Tibial artery (tissue), 4 donors: Measurements from ENCODE around the gene TUBB6.

Experiments used
- DNase-seq, 2 donors: peaks; one replicate each; pipeline ENCODE4 v3.0.0-alpha.2; 2019
- H3K27ac ChIP-seq, 2 donors: fragments of 200-600 bp; sonication (generic) in 1 of 2; 1 replicate in 1 of 2; 2 replicates in 1 of 2; pipeline ENCODE4 v1.5.1; 2018 to 2019; ENCODE audit warnings: mild to moderate bottlenecking in 1 of 2
- H3K27me3 ChIP-seq, 2 donors: fragments of 200-600 bp; sonication (generic) in 1 of 2; one replicate each; pipeline versions ENCODE4 v1.5.1 to v1.6.0; 2016 to 2019
- H3K36me3 ChIP-seq, 3 donors: fragments of 200-600 bp; sonication (generic) in 2 of 3; one replicate each; pipeline ENCODE4 v1.5.1; 2016 to 2019; ENCODE audit warnings: mild to moderate bottlenecking in 2 of 3
- H3K4me1 ChIP-seq, 4 donors: fragments of 200-600 bp; sonication (generic) in 2 of 4; 1 replicate in 3 of 4; 2 replicates in 1 of 4; pipeline ENCODE4 v1.5.1; 2016 to 2019
- H3K4me3 ChIP-seq, 2 donors: fragments of 200-600 bp; sonication (generic) in 1 of 2; 1 replicate in 1 of 2; 2 replicates in 1 of 2; pipeline ENCODE4 v1.5.1; 2018 to 2019; ENCODE audit warnings: mild to moderate bottlenecking in 2 of 2
- H3K9me3 ChIP-seq, 3 donors: fragments of 200-600 bp; sonication (generic) in 1 of 3; one replicate each; pipeline ENCODE4 v1.5.1; 2016 to 2019
- CTCF ChIP-seq, 2 experiments: fragments of 200-600 bp in 1 of 2; fragments of 450-650 bp in 1 of 2; IDR thresholded peaks; one replicate each; pipeline ENCODE4 v1.5.1; 2017 to 2019; ENCODE audit warnings: antibody characterized with exemption in 2 of 2, mild to moderate bottlenecking in 1 of 2, moderate library complexity in 1 of 2
- intact Hi-C: fragments of 100-400 bp; cut with DNase I; formaldehyde crosslinking; loops from one replicate; pipeline ENCODE4 v1.15.0; 2023; ENCODE audit warnings: low total_unique reads

The TUBB6 gene

GRCh38 chr18:12291690-12292089 is 16.4 kb upstream of the TUBB6 start:
- intact Hi-C loops, result no loop called here
- no peak for DNase-seq
- H3K36me3 ChIP-seq, result no peaks in the 10 kb centered on the region
- no peaks in the 10 kb centered on the region for H3K27me3 ChIP-seq
- no peak for TF ChIP-seq CTCF (IDR thresholded peaks at IDR 0.05)
- no peak overlapping the region for H3K27ac ChIP-seq
- H3K4me1 ChIP-seq, result peaks cover 0 to 20% (median 17%) of the 10 kb centered on the region in 4 donors
- no peaks in the 10 kb centered on the region for H3K9me3 ChIP-seq
- H3K4me3 ChIP-seq, result no peak overlapping the region

GRCh38 chr18:12293831-12294230 is 14.2 kb upstream of the TUBB6 start:
- intact Hi-C loops, result no loop called here
- Histone ChIP-seq H3K4me3 (no peak overlapping the region), H3K27me3 (no peaks in the 10 kb centered on the region), H3K36me3 (no peaks in the 10 kb centered on the region), H3K9me3 (no peaks in the 10 kb centered on the region), H3K4me1 (peaks cover 0 to 6% (median 3%) of the 10 kb centered on the region in 4 donors), H3K27ac (no peak overlapping the region)
- TF ChIP-seq CTCF (IDR thresholded peaks at IDR 0.05), result no peak
- DNase-seq, result peak in 1 of 2 donors; percentile 41

- H3K36me3 ChIP-seq, result no peaks in the 10 kb centered on the region
- no peak overlapping the region for H3K27ac ChIP-seq
- no peak overlapping the region for H3K4me3 ChIP-seq
- intact Hi-C loops, result no loop called here
- no peaks in the 10 kb centered on the region for H3K4me1 ChIP-seq
- H3K27me3 ChIP-seq, result no peaks in the 10 kb centered on the region
- DNase-seq, result no peak
- no peaks in the 10 kb centered on the region for H3K9me3 ChIP-seq
- TF ChIP-seq CTCF (IDR thresholded peaks at IDR 0.05), result no peak
Observed at GRCh38 chr18:12295389-12296086, 12.5 kb upstream of the TUBB6 start.

GRCh38 chr18:12296087-12296403 is 12.0 kb upstream of the TUBB6 start:
- peak in 1 of 2 donors; percentile 43 for DNase-seq
- Histone ChIP-seq H3K4me1 (no peaks in the 10 kb centered on the region), H3K36me3 (no peaks in the 10 kb centered on the region), H3K27me3 (no peaks in the 10 kb centered on the region), H3K4me3 (no peak overlapping the region), H3K9me3 (no peaks in the 10 kb centered on the region), H3K27ac (no peak overlapping the region)
- intact Hi-C loops, result no loop called here
- no peak for TF ChIP-seq CTCF (IDR thresholded peaks at IDR 0.05)

- TF ChIP-seq CTCF (IDR thresholded peaks at IDR 0.05), result no peak
- Histone ChIP-seq H3K27me3 (no peaks in the 10 kb centered on the region), H3K9me3 (no peaks in the 10 kb centered on the region), H3K27ac (no peak overlapping the region), H3K36me3 (no peaks in the 10 kb centered on the region), H3K4me3 (no peak overlapping the region), H3K4me1 (no peaks in the 10 kb centered on the region)
- intact Hi-C loops, result no loop called here
- peak in 1 of 2 donors; percentile 31 for DNase-seq
Observed at GRCh38 chr18:12296457-12296856, 11.6 kb upstream of the TUBB6 start.

- Histone ChIP-seq H3K27me3 (no peaks in the 10 kb centered on the region), H3K36me3 (no peaks in the 10 kb centered on the region), H3K27ac (no peak overlapping the region), H3K4me1 (no peaks in the 10 kb centered on the region), H3K9me3 (no peaks in the 10 kb centered on the region), H3K4me3 (no peak overlapping the region)
- DNase-seq, result peak in 1 of 2 donors; percentile 11
- intact Hi-C loops, result no loop called here
- no peak for TF ChIP-seq CTCF (IDR thresholded peaks at IDR 0.05)
Observed at GRCh38 chr18:12299862-12300261, 8.2 kb upstream of the TUBB6 start.
